Liver (tissue), 9 donors: ENCODE measurements around the gene FNDC7. TPM values are rescaled to one million over a fixed set of nuclear protein-coding genes. Genes with fewer than 3 reads are reported as not detected.

Experiments
- DNase-seq: peaks from one replicate; pipeline ENCODE4 v3.0.0-alpha.2; 2017; ENCODE audit warnings: low spot score
- H3K27ac ChIP-seq, 2 donors: one replicate each; pipeline ENCODE4 v1.7.0; 2013; ENCODE audit warnings: inconsistent platforms in 2 of 2, low read length in 2 of 2, control low read depth in 1 of 2, low read depth in 1 of 2, mild to moderate bottlenecking in 1 of 2
- H3K27me3 ChIP-seq, 4 donors: one replicate each; pipeline versions ENCODE4 v1.6.1 to v1.7.0; 2013; ENCODE audit warnings: low read length in 3 of 4, inconsistent platforms in 1 of 4, mild to moderate bottlenecking in 1 of 4, moderate library complexity in 1 of 4; ENCODE audit not compliant: control insufficient read depth in 4 of 4, insufficient read depth in 4 of 4
- H3K36me3 ChIP-seq, 4 donors: one replicate each; pipeline versions ENCODE4 v1.6.1 to v1.7.0; 2013; ENCODE audit warnings: low read length in 3 of 4, mild to moderate bottlenecking in 3 of 4, low read depth in 1 of 4, moderate library complexity in 1 of 4; ENCODE audit not compliant: control insufficient read depth in 4 of 4, insufficient read depth in 3 of 4
- H3K4me1 ChIP-seq, 4 donors: one replicate each; pipeline versions ENCODE4 v1.6.1 to v1.7.0; 2013; ENCODE audit warnings: low read length in 3 of 4, mild to moderate bottlenecking in 3 of 4, moderate library complexity in 1 of 4; ENCODE audit not compliant: control insufficient read depth in 4 of 4, insufficient read depth in 4 of 4
- H3K4me3 ChIP-seq, 3 donors: one replicate each; pipeline versions ENCODE4 v1.6.1 to v1.7.0; 2013; ENCODE audit warnings: low read length in 3 of 3, control low read depth in 1 of 3, low read depth in 1 of 3, mild to moderate bottlenecking in 1 of 3
- H3K9ac ChIP-seq, 2 donors: one replicate each; pipeline ENCODE4 v1.7.0; 2013; ENCODE audit warnings: low read length in 2 of 2, mild to moderate bottlenecking in 2 of 2, moderate library complexity in 2 of 2, control low read depth in 1 of 2, low read depth in 1 of 2
- H3K9me3 ChIP-seq, 4 donors: one replicate each; pipeline versions ENCODE4 v1.6.1 to v1.7.0; 2013; ENCODE audit warnings: low read length in 3 of 4; ENCODE audit not compliant: control insufficient read depth in 4 of 4
- EGR1 ChIP-seq, 2 donors: IDR thresholded peaks; 2 replicates each; pipeline ENCODE4 v1.6.1; 2016 to 2018; ENCODE audit warnings: antibody characterized with exemption in 2 of 2, low read depth in 2 of 2
- FOXA1 ChIP-seq: IDR thresholded peaks from 2 replicates; pipeline ENCODE4 v1.6.1; 2016; ENCODE audit warnings: antibody characterized with exemption
- FOXA2 ChIP-seq: IDR thresholded peaks from 2 replicates; pipeline ENCODE4 v1.6.1; 2016; ENCODE audit warnings: antibody characterized with exemption
- GABPA ChIP-seq, 2 donors: IDR thresholded peaks in 1 of 2; conservative IDR thresholded peaks in 1 of 2; 2 replicates each; pipeline ENCODE4 v1.6.1; 2016; ENCODE audit warnings: antibody characterized with exemption in 2 of 2, mild to moderate bottlenecking in 1 of 2, moderate library complexity in 1 of 2
- HNF4A ChIP-seq, 2 donors: conservative IDR thresholded peaks; 2 replicates each; pipeline ENCODE4 v1.6.1; 2016; ENCODE audit warnings: antibody characterized with exemption in 2 of 2, mild to moderate bottlenecking in 2 of 2
- JUND ChIP-seq, 2 donors: IDR thresholded peaks; 2 replicates each; pipeline ENCODE4 v1.6.1; 2016; ENCODE audit warnings: antibody characterized with exemption in 2 of 2
- NR2F2 ChIP-seq: IDR thresholded peaks from 2 replicates; pipeline ENCODE4 v1.6.1; 2016; ENCODE audit warnings: antibody characterized with exemption
- RAD21 ChIP-seq, 2 donors: IDR thresholded peaks; 2 replicates each; pipeline ENCODE4 v1.6.1; 2016; ENCODE audit warnings: antibody characterized with exemption in 2 of 2, mild to moderate bottlenecking in 2 of 2
- RXRA ChIP-seq, 2 donors: IDR thresholded peaks; 2 replicates each; pipeline ENCODE4 v1.6.1; 2017 to 2018; ENCODE audit warnings: antibody characterized with exemption in 2 of 2, mild to moderate bottlenecking in 1 of 2
- SP1 ChIP-seq: IDR thresholded peaks from 2 replicates; pipeline ENCODE4 v1.6.1; 2018; ENCODE audit warnings: antibody characterized with exemption, mild to moderate bottlenecking
- TAF1 ChIP-seq: conservative IDR thresholded peaks from 2 replicates; pipeline ENCODE4 v1.6.1; 2016; ENCODE audit warnings: antibody characterized with exemption, mild to moderate bottlenecking
- YY1 ChIP-seq: IDR thresholded peaks from 2 replicates; pipeline ENCODE4 v1.6.1; 2016; ENCODE audit warnings: antibody characterized with exemption, mild to moderate bottlenecking
- WGBS: extraction: QIAGEN DNeasy Blood & Tissue Kit; methylation state at CpG from one replicate; pipeline ENCODE4 v1.1.7; 2013; 5-methylcytosine and 5-hydroxymethylcytosine counted together
- polyA plus RNA-seq, 2 donors: library from polyadenylated mRNA; stranded (reverse) in 1 of 2; unstranded in 1 of 2; fragments of 200-250 nt in 1 of 2; fragments of >200 nt in 1 of 2; fragmentation: Nextera tagmentation in 1 of 2; extraction: Ambion mirVana in 1 of 2; gene quantifications; one replicate each; pipeline versions ENCODE4 v1.2.1 to v1.2.3, GENCODE V29; 2013 to 2015
- total RNA-seq, 2 donors: library from RNA; depleted of rRNA; stranded (reverse); fragments of >200 nt; gene quantifications; one replicate each; pipeline ENCODE4 v1.2.3, GENCODE V29; 2014
- TF ChIP-seq, protein P1 (sequence below): IDR thresholded peaks from 2 replicates; pipeline ENCODE4 v1.6.1; 2016; ENCODE audit warnings: antibody characterized with exemption
- TF ChIP-seq, protein P2 (sequence below): IDR thresholded peaks from 2 replicates; pipeline ENCODE4 v1.6.1; 2016; ENCODE audit warnings: antibody characterized with exemption, mild to moderate bottlenecking
- TF ChIP-seq, protein P3 (sequence below): IDR thresholded peaks from 2 replicates; pipeline ENCODE4 v1.6.1; 2016; ENCODE audit warnings: antibody characterized with exemption
- donor health status: healthy.
- donor health status: healthy.
- donor health status: healthy.
- donor health status: healthy.
- donor health status: healthy.

Gene FNDC7
- total and polyA plus RNA-seq, 4 donors = not detected

DNA sequence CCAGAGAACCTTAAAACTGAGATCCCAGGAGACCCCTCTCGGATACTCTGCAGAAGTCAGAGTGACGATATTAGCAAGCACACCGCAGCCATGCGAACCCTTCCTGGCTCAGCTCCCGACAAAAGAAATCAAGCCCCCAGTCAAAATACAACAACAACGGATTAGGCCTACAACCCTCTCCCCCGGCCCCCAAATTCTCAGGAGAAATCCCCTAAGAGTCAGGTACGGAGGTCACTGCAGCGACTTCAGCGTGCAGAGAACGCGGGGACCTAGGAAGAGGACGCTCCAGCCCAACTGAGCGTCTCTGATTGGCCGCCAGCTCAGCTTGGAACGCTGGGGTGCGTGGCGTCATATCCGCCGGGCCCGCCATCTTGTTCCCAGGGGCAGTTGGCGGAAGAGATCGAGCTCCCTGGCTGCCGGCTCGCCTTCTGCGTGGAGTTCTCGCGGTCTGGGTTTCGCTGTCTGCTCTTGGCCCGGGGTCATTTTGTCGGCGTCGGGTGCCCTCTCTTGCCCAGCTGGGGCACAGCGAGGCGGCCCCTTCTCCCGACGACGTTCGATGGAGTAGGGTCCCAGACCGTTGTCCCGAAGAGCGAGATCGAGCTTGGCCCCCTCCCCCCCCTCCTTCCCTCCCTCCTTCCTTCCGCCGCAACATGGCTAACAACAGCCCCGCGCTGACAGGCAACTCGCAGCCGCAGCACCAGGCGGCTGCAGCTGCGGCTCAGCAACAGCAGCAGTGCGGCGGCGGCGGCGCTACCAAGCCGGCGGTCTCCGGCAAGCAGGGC, 20.6 kb upstream of the FNDC7 start, which contains the start of gene PRPF38B:
Gene PRPF38B (plus strand): TSS at position 369 of the 782 bp plus-strand sequence. CDS start 282 bp downstream, at position 651.
- WGBS = under 1% methylated on average over 59 of the region's 59 CpGs
- peak within 1 kb of the TSS; percentile 89 to 97 for H3K27ac ChIP-seq
- H3K4me1 ChIP-seq = peaks cover 2 to 27% (median 12%) of the 10 kb centered on the region in 4 donors
- no peaks in the 10 kb centered on the region for H3K9me3 ChIP-seq
- TF ChIP-seq HNF4A (conservative IDR thresholded peaks at IDR 0.05) = peak in 1 of 2 donors; percentile 31
- no peak for TF ChIP-seq RAD21 (IDR thresholded peaks at IDR 0.05)
- peak; percentile 46 for TF ChIP-seq TAF1
- no peak for TF ChIP-seq FOXA1
- TF ChIP-seq FOXA2 = no peak
- TF ChIP-seq, protein P1, sequence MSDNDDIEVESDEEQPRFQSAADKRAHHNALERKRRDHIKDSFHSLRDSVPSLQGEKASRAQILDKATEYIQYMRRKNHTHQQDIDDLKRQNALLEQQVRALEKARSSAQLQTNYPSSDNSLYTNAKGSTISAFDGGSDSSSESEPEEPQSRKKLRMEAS = peak; percentile 78
- peak; percentile 74 to 91 for TF ChIP-seq GABPA (IDR thresholded peaks at IDR 0.05 in 1 of 2, conservative IDR thresholded peaks at IDR 0.05 in 1 of 2)
- no peak for TF ChIP-seq EGR1 (IDR thresholded peaks at IDR 0.05; ENCODE audit: low read depth in 2 of 2)
- TF ChIP-seq, protein P2, sequence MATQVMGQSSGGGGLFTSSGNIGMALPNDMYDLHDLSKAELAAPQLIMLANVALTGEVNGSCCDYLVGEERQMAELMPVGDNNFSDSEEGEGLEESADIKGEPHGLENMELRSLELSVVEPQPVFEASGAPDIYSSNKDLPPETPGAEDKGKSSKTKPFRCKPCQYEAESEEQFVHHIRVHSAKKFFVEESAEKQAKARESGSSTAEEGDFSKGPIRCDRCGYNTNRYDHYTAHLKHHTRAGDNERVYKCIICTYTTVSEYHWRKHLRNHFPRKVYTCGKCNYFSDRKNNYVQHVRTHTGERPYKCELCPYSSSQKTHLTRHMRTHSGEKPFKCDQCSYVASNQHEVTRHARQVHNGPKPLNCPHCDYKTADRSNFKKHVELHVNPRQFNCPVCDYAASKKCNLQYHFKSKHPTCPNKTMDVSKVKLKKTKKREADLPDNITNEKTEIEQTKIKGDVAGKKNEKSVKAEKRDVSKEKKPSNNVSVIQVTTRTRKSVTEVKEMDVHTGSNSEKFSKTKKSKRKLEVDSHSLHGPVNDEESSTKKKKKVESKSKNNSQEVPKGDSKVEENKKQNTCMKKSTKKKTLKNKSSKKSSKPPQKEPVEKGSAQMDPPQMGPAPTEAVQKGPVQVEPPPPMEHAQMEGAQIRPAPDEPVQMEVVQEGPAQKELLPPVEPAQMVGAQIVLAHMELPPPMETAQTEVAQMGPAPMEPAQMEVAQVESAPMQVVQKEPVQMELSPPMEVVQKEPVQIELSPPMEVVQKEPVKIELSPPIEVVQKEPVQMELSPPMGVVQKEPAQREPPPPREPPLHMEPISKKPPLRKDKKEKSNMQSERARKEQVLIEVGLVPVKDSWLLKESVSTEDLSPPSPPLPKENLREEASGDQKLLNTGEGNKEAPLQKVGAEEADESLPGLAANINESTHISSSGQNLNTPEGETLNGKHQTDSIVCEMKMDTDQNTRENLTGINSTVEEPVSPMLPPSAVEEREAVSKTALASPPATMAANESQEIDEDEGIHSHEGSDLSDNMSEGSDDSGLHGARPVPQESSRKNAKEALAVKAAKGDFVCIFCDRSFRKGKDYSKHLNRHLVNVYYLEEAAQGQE = peak; percentile 75
- TF ChIP-seq YY1 = peak; percentile 99
- TF ChIP-seq NR2F2 = peak; percentile 16
- peak; percentile 19 to 41 for TF ChIP-seq RXRA (IDR thresholded peaks at IDR 0.05)
- TF ChIP-seq SP1 = peak; percentile 38
- TF ChIP-seq, protein P3, sequence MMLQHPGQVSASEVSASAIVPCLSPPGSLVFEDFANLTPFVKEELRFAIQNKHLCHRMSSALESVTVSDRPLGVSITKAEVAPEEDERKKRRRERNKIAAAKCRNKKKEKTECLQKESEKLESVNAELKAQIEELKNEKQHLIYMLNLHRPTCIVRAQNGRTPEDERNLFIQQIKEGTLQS = no peak
- peaks cover 1 to 17% (median 11%) of the 10 kb centered on the region in 4 donors for H3K36me3 ChIP-seq
- peak; percentile 92 for DNase-seq
- H3K27me3 ChIP-seq = no peaks in the 10 kb centered on the region
- peak within 1 kb of the TSS; percentile 66 to 94 (median 70) for H3K4me3 ChIP-seq
- peak within 1 kb of the TSS; percentile 63 to 73 for H3K9ac ChIP-seq

DNA sequence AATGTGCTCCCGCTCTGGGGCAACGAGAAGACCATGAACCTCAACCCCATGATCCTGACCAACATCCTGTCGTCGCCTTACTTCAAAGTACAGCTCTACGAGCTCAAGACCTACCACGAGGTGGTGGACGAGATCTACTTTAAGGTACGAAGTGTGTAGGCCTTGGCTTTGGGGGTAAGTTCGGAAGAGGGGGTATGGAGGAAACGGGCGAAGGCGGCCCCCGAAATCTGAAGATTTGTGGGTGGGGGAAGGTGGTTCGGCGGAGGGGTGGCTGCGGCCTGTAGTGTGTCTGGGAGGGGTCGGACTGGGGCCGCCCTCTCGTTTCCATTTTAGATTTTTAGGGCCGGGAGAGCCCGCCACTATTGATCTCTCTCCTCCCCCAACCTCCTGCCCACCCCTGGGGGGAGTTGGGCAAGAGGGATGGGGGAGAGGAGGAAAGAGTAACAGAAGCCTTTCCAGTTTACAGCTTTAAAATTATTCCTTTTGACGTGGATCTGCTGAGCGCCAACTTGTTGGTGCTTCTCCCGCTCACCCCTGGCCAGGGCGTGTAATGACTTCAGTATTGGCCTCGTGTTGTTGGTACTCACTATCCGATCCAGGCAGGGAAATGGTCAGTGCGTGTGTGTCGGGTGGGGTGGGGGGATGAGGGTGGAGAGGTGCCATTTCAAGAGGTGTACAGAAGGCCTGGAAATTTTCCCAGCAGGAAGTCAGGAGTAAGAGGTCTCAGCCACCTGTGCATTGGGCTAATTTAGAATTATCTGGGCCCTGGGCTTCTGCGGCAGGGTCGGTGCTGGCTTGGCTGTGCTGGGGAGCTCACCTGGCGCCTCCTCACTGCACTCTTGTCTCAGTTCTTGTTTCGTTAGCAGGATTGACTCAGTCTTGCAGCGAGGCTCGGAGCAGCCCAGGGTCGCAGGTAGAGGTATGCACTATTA, 19.7 kb upstream of the FNDC7 start:
- H3K9me3 ChIP-seq = no peaks in the 10 kb centered on the region
- H3K9ac ChIP-seq = peak overlapping the region; percentile 61 to 73
- H3K4me3 ChIP-seq = peak overlapping the region; percentile 66 to 94 (median 70)
- H3K27me3 ChIP-seq = no peaks in the 10 kb centered on the region
- WGBS = 2% methylated on average over 36 of the region's 36 CpGs
- peak; percentile 64 for DNase-seq
- peak overlapping the region; percentile 89 to 97 for H3K27ac ChIP-seq
- TF ChIP-seq, protein P1 = no peak
- TF ChIP-seq JUND (IDR thresholded peaks at IDR 0.05) (no peak), RAD21 (IDR thresholded peaks at IDR 0.05) (peak; percentile 31 to 39)
- H3K36me3 ChIP-seq = peaks cover 1 to 26% (median 19%) of the 10 kb centered on the region in 4 donors
- H3K4me1 ChIP-seq = peaks cover 2 to 27% (median 12%) of the 10 kb centered on the region in 4 donors
